ENCODE results near the gene PMPCB.
"Not testable (repeated sequence)": the region's sequence is repeated elsewhere in the genome, so short reads cannot be mapped to it uniquely, and the experiment has no call there.

PMPCB gene

DNA sequence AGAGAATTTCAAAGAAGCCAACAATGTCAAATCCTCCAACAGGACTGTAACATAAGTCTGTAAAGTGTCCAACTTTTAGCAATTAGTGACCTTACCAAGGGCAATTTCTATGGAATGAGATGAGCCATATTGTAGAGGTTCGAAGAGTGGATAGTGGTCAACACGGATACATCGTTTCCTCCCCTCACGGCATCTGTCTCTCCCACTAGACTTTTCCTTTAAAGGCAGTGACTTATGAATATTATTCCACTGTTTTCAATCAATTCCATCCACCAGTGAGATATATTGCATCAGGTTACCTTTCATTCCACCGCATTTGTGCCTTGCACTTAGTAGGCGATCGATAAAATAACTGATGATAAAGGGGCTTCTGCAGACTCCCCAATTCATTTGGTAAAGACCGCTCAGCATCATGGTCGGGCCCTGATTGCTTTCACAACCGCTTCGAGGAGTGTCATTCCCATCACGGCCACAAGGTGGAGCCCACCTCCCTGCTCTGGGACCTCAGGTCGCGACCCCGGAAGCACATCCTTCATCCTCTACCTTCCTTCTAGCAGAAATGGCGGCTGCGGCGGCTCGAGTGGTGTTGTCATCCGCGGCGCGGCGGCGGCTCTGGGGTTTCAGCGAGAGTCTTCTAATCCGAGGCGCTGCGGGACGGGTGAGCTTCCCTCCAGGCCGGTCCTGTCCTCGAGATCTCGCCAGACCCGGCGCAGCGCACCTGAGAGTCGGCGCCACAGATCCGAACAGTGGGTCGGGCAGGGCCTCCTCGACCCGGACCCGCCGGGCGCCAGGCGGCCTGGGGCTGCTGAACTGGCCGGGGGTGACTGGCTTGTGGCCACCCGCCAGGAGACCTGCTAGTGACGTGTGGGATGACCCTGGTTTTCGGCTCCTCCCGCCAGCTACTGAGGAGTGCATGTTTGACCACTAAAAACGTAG, at the start of gene PMPCB:
Gene PMPCB (plus strand): TSS at position 535 of the 936 bp plus-strand sequence. CDS start 25 bp downstream, at position 560.
- DNase-seq (ENCODE audit: low spot score) = peak; percentile 96

GRCh38 chr7:103253699-103254506, 43.3 kb upstream of the PMPCB start:
- DNase-seq (ENCODE audit: low spot score) = not testable (repeated sequence)

DNA sequence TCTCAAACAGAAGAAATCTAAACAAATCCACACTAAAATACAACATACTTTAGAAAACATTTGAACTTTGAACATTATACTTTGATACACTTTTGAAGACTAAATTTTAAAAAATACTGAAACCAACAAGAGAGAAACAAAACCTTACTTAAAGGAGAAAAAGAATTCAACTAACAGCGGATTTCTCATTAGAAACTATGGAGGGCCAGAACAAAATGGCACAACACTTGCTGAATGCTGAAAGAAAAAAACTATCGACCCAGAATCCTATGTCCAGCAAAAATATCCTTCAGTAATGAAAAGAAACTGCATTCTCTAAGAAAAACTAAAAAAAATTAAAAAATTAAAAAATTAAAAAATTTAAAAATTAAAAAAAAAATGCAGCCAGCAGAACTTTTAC, 33.2 kb upstream of the PMPCB start:
- DNase-seq (ENCODE audit: low spot score) = not testable (repeated sequence)

DNA sequence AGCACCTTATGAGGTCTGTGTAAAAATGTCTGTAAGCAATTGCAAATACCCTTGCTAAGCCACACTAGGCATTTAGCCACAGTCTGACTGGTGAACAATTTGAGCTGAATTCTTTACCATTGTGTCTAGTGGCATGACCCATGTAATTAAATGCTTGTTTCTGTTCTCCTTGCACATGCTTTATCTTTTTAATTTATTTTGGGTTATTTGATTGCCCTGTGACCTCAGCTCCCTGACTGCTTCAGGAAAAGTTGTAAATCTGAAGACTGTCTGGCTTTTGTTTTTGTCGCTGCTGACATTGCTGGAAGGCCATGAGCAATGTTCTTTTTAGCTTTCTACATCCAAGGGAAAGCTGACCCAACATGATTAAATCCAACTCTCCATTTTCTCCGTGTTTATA, 31.0 kb upstream of the PMPCB start:
- DNase-seq (ENCODE audit: low spot score) = not testable (repeated sequence)

GRCh38 chr7:103273374-103273773, 23.9 kb upstream of the PMPCB start:
- DNase-seq (ENCODE audit: low spot score) = not testable (repeated sequence)

DNA sequence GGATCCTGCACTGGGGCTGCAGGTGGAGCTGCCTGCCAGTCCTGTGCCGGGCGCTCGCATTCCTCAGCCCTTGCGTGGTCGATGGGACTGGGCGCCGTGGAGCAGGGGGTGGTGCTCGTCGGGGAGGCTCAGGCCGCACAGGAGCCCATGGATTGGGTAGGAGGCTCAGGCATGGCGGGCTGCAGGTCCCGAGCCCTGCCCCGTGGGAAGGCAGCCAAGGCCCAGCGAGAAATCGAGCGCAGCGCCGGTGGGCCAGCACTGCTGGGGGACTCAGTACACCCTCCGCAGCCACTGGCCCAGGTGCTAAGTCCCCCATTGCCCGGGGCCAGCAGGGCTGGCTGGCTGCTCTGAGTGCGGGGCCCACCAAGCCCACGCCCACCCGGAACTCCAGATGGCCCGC, 22.4 kb upstream of the PMPCB start:
- not testable (repeated sequence) for DNase-seq (ENCODE audit: low spot score)

DNA sequence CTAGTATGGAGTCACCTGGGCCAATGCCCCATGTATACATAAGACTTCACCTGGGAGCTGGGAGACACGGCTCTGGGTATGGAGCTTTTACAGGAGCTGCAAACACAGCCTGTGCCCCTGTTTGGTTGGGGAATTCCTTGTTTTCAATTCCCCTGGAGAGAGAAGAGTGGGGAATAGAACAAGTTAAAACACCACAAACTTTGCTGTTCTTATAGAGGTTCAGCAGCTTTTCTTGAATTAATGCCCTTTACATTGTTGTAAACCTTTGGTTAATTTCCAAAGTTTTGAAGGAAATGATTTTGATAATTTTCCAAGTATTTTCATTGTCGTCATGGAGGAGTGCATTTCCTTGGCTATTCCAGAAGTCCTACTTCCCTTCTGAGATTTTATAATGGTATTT, 19.0 kb upstream of the PMPCB start:
- DNase-seq (ENCODE audit: low spot score) = not testable (repeated sequence)

- DNase-seq (ENCODE audit: low spot score) = not testable (repeated sequence)
Measured at GRCh38 chr7:103279636-103279962, 17.6 kb upstream of the PMPCB start.

GRCh38 chr7:103279963-103280802, 17.1 kb upstream of the PMPCB start:
- peak; percentile 42 for DNase-seq (ENCODE audit: low spot score)

GRCh38 chr7:103280803-103281155, 16.5 kb upstream of the PMPCB start:
- not testable (repeated sequence) for DNase-seq (ENCODE audit: low spot score)

GRCh38 chr7:103282802-103283427, 14.3 kb upstream of the PMPCB start:
- DNase-seq (ENCODE audit: low spot score) = not testable (repeated sequence)

- no peak for DNase-seq (ENCODE audit: low spot score)
Measured at GRCh38 chr7:103292122-103292521, 5.1 kb upstream of the PMPCB start.

DNA sequence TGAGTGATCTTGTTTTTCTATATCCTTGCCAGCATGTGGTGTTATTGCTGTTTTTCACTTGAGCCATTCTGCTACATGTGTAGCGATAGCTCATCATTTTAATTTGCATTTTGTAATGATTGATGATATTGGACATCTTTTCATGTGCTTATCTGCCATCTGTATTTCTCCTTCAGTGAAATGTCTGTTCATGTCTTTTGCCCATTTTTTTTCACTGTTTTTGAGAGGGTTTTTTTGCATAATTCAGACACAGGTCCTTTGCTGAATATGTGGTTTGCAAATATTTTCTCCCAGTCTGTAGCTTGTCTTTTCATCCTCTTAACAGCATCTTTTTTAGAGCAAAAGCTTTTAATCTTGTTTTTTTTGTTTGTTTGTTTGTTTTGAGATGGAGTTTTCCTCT, 3.7 kb upstream of the PMPCB start:
- no peak for DNase-seq (ENCODE audit: low spot score)

DNA sequence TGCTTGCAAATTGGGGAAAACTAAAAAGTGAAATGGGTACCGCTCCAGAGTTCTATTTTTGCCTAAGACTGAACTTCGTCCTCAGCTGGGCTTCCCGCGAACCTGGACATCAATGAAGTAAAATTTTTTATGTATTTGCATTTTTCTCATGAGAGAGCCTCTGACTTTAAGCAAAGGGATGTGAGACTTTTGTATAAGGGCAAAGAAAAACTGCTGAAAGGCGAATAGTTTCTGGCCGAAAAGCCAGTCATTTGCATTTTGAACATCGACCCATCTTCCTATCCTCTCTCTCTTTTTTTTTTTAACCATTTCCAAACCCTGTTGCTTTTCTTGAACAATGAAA, 573 bp downstream of the PMPCB start:
- no peak for DNase-seq (ENCODE audit: low spot score)

DNA sequence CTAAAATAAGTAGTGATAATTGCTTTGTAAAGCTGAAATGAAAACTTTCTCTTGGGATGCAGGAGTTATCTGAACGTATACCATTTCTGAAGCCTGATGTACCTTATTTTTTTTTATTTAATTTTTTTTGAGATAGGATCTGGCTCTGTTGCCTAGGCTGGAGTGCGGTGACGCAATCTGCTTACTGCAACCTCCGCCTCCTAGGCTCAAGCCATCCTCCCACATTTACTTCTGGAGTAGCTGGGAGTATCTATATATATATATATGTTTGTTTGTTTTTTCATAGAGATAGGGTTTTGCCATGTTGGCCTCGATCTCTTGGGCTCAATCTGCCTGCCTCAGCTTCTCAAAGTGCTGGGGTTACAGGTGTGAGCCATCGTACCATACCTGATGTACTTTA, 2.4 kb downstream of the PMPCB start:
- DNase-seq (ENCODE audit: low spot score) = no peak

GRCh38 chr7:103301441-103301840, 4.2 kb downstream of the PMPCB start:
- no peak for DNase-seq (ENCODE audit: low spot score)

DNA sequence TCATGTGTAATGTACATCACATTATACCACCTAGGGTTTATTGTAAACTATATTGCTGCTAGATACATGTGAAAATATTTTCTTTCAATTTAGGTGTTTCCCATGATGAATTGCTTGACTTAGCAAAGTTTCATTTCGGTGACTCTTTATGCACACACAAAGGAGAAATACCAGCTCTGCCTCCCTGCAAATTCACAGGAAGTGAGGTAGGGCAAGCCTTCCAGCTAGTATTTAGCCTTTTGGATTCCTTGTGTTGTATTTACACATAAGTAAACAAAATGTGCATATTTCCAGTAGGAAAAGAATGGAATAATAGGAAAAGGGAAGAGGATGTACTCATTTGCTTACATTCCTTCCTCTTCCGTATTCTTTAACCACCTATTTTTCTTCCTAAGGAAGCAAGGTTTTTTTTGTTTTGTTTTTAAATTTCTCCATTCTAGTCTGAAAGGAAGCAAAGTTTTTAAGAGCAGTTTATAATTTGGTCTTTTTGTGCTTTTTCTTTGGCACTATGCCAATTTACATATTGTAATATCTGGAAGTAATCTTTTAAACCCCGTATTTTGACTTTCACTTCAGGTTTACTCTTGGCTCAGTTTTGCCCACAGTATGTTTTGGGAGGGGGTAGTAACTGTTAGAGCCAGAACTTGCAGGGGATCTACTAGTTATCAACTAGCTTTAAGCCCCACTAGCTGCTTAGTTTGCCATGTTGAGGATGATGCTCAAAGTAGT, 10.4 kb downstream of the PMPCB start:
- DNase-seq (ENCODE audit: low spot score) = no peak

DNA sequence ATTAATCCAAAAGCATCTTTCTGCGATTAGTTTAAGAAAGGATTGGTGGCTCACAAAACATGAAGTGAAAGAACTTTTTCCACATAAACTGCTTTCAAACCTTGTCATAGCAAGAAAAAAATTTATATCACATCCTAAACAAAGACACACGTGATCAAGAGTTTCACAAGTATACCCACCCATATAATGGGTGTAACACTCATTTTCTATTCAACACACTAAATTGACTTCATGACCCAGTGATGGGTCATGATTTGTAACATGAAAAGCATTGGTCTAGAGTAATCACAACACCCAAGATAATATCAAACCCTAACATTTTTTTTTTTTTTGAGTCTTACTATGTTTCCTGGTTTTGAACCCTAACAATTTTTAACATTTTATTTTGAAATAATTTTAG, 17.6 kb downstream of the PMPCB start:
- DNase-seq (ENCODE audit: low spot score) = no peak

DNA sequence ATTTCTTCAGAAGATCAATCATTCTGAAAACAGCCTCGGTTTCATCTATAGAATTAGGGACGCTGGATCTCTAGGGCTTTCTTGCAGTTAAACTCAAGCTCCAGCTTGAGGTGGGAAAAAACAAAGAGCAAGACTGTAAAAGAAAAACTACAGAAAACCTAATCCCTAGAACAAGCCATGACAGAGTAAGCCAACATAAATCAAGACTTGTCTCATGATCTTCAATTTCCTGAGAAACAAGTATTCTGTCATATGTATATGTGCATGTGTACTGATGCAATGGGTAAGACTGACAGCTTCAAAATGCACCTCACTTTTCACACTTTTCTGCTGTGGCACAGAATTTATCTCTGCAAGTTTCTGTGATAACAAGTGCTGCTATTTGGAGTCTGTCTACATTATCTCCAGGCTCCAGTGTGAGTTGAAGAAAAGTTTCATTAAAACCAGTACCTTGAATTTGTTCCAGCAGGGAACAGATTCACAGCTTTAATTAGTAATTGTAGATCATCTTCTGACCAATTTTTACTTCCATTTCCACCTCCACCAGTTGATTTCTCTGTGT, 19.2 kb downstream of the PMPCB start:
- no peak for DNase-seq (ENCODE audit: low spot score)

DNA sequence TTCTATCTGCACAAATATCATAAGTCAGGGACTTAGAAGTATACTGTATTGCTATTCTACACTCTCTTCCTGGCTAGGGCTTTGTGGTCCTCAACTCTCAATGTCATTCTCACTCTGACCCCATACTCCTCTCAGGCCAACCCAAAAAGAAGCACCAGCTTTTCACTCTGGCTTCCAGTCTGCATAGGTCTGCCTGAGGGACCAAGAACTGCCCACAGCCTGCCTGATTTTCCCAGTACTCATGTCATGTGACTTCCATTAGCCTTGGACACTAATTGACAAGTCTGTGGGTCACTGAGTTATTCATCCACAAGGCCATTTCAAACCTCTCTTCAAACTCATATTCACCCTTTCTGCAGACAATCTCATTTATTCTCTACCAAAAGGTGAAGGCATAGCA, 19.8 kb downstream of the PMPCB start:
- no peak for DNase-seq (ENCODE audit: low spot score)

GRCh38 chr7:103325744-103326143, 28.5 kb downstream of the PMPCB start:
- DNase-seq (ENCODE audit: low spot score) = no peak

Measured in GM03348 (cell line).